Spleen (tissue), 11 donors: ENCODE data around the gene P4HB. TPM values are rescaled to one million over a fixed set of nuclear protein-coding genes. Genes with fewer than 3 reads are reported as not detected.

Experiments
- DNase-seq: peaks from one replicate; pipeline ENCODE4 v3.0.0-alpha.2; 2020
- H3K27ac ChIP-seq, 8 donors: fragments of 200-600 bp; sonication (generic) in 7 of 8; 1 replicate in 4 of 8; 2 replicates in 4 of 8; pipeline versions ENCODE4 v1.5.0 to v1.8.0; 2016 to 2021; ENCODE audit warnings: inconsistent platforms in 4 of 8, mild to moderate bottlenecking in 4 of 8, moderate library complexity in 1 of 8
- H3K27me3 ChIP-seq, 7 donors: fragments of 200-600 bp; sonication (generic) in 6 of 7; replicated peaks in 1 of 7; 1 replicate in 4 of 7; 2 replicates in 3 of 7; pipeline versions ENCODE4 v1.5.0 to v1.8.0; 2016 to 2021; ENCODE audit warnings: inconsistent platforms in 3 of 7, mild to moderate bottlenecking in 1 of 7
- H3K36me3 ChIP-seq, 6 donors: fragments of 200-600 bp; sonication (generic) in 5 of 6; 1 replicate in 4 of 6; 2 replicates in 2 of 6; pipeline versions ENCODE4 v1.5.0 to v1.8.0; 2016 to 2021; ENCODE audit warnings: inconsistent platforms in 2 of 6
- H3K4me1 ChIP-seq, 6 donors: fragments of 200-600 bp; sonication (generic) in 5 of 6; 1 replicate in 3 of 6; 2 replicates in 3 of 6; pipeline versions ENCODE4 v1.5.0 to v1.8.0; 2016 to 2021; ENCODE audit warnings: inconsistent platforms in 3 of 6
- H3K4me3 ChIP-seq, 8 donors: fragments of 200-600 bp; sonication (generic) in 7 of 8; 1 replicate in 4 of 8; 2 replicates in 4 of 8; pipeline versions ENCODE4 v1.5.0 to v1.8.0; 2016 to 2021; ENCODE audit warnings: inconsistent platforms in 4 of 8, mild to moderate bottlenecking in 4 of 8, moderate library complexity in 2 of 8
- H3K9me3 ChIP-seq, 8 donors: fragments of 200-600 bp; sonication (generic) in 7 of 8; 1 replicate in 4 of 8; 2 replicates in 4 of 8; pipeline versions ENCODE4 v1.5.0 to v1.8.0; 2016 to 2021; ENCODE audit warnings: inconsistent platforms in 4 of 8
- CTCF ChIP-seq, 11 experiments: fragments of 200-600 bp in 7 of 11; fragments of 450-650 bp in 4 of 11; sonication (generic) in 4 of 11; IDR thresholded peaks in 8 of 11; conservative IDR thresholded peaks in 3 of 11; 1 replicate in 7 of 11; 2 replicates in 4 of 11; pipeline versions ENCODE4 v1.4.0 to v1.8.0; 2016 to 2021; ENCODE audit warnings: antibody characterized with exemption in 11 of 11, inconsistent platforms in 4 of 11, mild to moderate bottlenecking in 1 of 11
- POLR2A ChIP-seq, 3 donors: fragments of 450-650 bp; IDR thresholded peaks; one replicate each; pipeline ENCODE4 v1.5.1; 2017; ENCODE audit warnings: antibody characterized with exemption in 3 of 3, mild to moderate bottlenecking in 1 of 3
- POLR2AphosphoS5 ChIP-seq, 3 donors: sonication (generic); formaldehyde crosslinking; IDR thresholded peaks; one replicate each; pipeline ENCODE4 v1.5.1; 2017; ENCODE audit warnings: antibody characterized with exemption in 3 of 3
- WGBS, 5 donors: extraction: QIAGEN DNeasy Blood & Tissue Kit in 3 of 5; methylation state at CpG; one replicate each; pipeline versions ENCODE4 v1.1.5 to v1.1.7; 2013 to 2018; 5-methylcytosine and 5-hydroxymethylcytosine counted together
- intact Hi-C: fragments of 100-400 bp; cut with DNase I; formaldehyde crosslinking; loops from one replicate; pipeline ENCODE4 v1.15.0; 2023; ENCODE audit warnings: low total_unique reads
- polyA plus RNA-seq, 3 donors: library from polyadenylated mRNA; stranded (reverse); fragments of 200-250 nt; gene quantifications; one replicate each; pipeline ENCODE4 v1.2.1, GENCODE V29; 2013
- total RNA-seq, 7 donors: library from RNA; depleted of rRNA in 3 of 7; stranded (reverse); fragments of >200 nt in 3 of 7; fragmentation: NEBNext Ultra II Directional in 4 of 7; extraction: Animal tissue kit (Norgen Biotek cat#: 25700) in 4 of 7; gene quantifications; one replicate each; pipeline versions ENCODE4 v1.1.0 to v1.2.1, GENCODE V29; 2016 to 2021
- donor health status: healthy with polysubstance abuse.
- donor health status: DM: no; HTN: no; CAD: no; lungs with moderate emphysema.
- donor health status: DM: no; HTN: no; CAD: no.
- donor health status: Bipolar disorder and iron deficiency.
- donor health status: healthy.
- donor health status: DM: no; HTN: no; CAD: no.
- donor health status: DM: yes; HTN: yes; CAD: no.

The P4HB gene
- total and polyA plus RNA-seq, 10 donors, result 161 to 1,208 (median 646) TPM

GRCh38 chr17:81794074-81794476, 66.3 kb downstream of the P4HB start:
- DNase-seq, result no peak
- Histone ChIP-seq H3K4me3 (no peak overlapping the region), H3K4me1 (no peaks in the 10 kb centered on the region), H3K9me3 (no peaks in the 10 kb centered on the region), H3K27me3 (peaks cover 0 to 22% (median 0%) of the 10 kb centered on the region in 7 donors), H3K36me3 (no peaks in the 10 kb centered on the region), H3K27ac (no peak overlapping the region)
- no peak for TF ChIP-seq POLR2AphosphoS5 (IDR thresholded peaks at IDR 0.05)
- TF ChIP-seq CTCF (IDR thresholded peaks at IDR 0.05 in 8 of 11, conservative IDR thresholded peaks at IDR 0.05 in 3 of 11), result no peak
- TF ChIP-seq POLR2A (IDR thresholded peaks at IDR 0.05), result no peak
- WGBS, 5 donors, result 91 to 95% (median 94%) methylated on average over 3 of the region's 3 CpGs
- intact Hi-C loops, result no loop called here

Other genes starting within 250 kb of the P4HB start
Only the 30 nearest of the 31 such genes appear.
- gene NPLOC4, start 223.4 kb downstream of the P4HB start, total RNA-seq, result 100 to 1,000 TPM in 4 of 7 donors, 10 to 100 TPM in 3; 68.8 to 130 (median 101) TPM
- gene NPLOC4, start 223.4 kb downstream of the P4HB start, polyA plus RNA-seq, result 10 to 100 TPM; 19.3 to 42.8 (median 32.2) TPM
- 1 to 10 TPM in 3 of 7 donors, under 1 TPM in 2, not detected in 2; 0.37 to 1.4 (median 1.1) TPM for gene TSPAN10, start 223.3 kb downstream of the P4HB start, total RNA-seq
- 1 to 10 TPM in 2 of 3 donors, under 1 TPM in 1; 0.83 to 3.0 (median 2.9) TPM for gene TSPAN10, start 223.3 kb downstream of the P4HB start, polyA plus RNA-seq
- gene PDE6G, start 204.0 kb downstream of the P4HB start, total RNA-seq, result 10 to 100 TPM in 6 of 7 donors, 1 to 10 TPM in 1; 6.7 to 26.8 (median 16.4) TPM
- 10 to 100 TPM; 17.8 to 27.0 (median 25.8) TPM for gene PDE6G, start 204.0 kb downstream of the P4HB start, polyA plus RNA-seq
- 10 to 100 TPM; 29.4 to 53.8 (median 32.1) TPM for gene OXLD1, start 193.9 kb downstream of the P4HB start, total RNA-seq
- 100 to 1,000 TPM; 102 to 110 (median 106) TPM for gene OXLD1, start 193.9 kb downstream of the P4HB start, polyA plus RNA-seq
- gene CCDC137, start 193.8 kb downstream of the P4HB start, total RNA-seq, result 10 to 100 TPM; 10.7 to 24.2 (median 19.0) TPM
- gene CCDC137, start 193.8 kb downstream of the P4HB start, polyA plus RNA-seq, result 10 to 100 TPM; 20.7 to 40.1 (median 21.4) TPM
- 10 to 100 TPM; 22.5 to 36.6 (median 29.1) TPM for gene ARL16, start 176.7 kb downstream of the P4HB start, total RNA-seq
- gene ARL16, start 176.7 kb downstream of the P4HB start, polyA plus RNA-seq, result 10 to 100 TPM; 56.0 to 93.5 (median 79.8) TPM
- gene HGS, start 176.5 kb downstream of the P4HB start, total RNA-seq, result 100 to 1,000 TPM in 4 of 7 donors, 10 to 100 TPM in 3; 62.3 to 134 (median 106) TPM
- gene HGS, start 176.5 kb downstream of the P4HB start, polyA plus RNA-seq, result 100 to 1,000 TPM in 2 of 3 donors, 10 to 100 TPM in 1; 61.3 to 133 (median 119) TPM
- gene MRPL12, start 157.2 kb downstream of the P4HB start, total RNA-seq, result 10 to 100 TPM; 36.2 to 68.5 (median 43.2) TPM
- 100 to 1,000 TPM in 2 of 3 donors, 10 to 100 TPM in 1; 71.7 to 160 (median 121) TPM for gene MRPL12, start 157.2 kb downstream of the P4HB start, polyA plus RNA-seq
- gene SLC25A10, start 148.3 kb downstream of the P4HB start, total RNA-seq, result 1 to 10 TPM; 2.9 to 7.5 (median 3.7) TPM
- 1 to 10 TPM; 4.7 to 7.7 (median 6.9) TPM for gene SLC25A10, start 148.3 kb downstream of the P4HB start, polyA plus RNA-seq
- gene GCGR, start 56.4 kb downstream of the P4HB start, total RNA-seq, result under 1 TPM in 1 of 7 donors, not detected in 6; 0.37 TPM
- under 1 TPM; 0.06 to 0.15 (median 0.13) TPM for gene GCGR, start 56.4 kb downstream of the P4HB start, polyA plus RNA-seq
- gene MCRIP1, start 27.2 kb downstream of the P4HB start, total RNA-seq, result 10 to 100 TPM; 47.5 to 71.3 (median 52.6) TPM
- 100 to 1,000 TPM in 2 of 3 donors, 10 to 100 TPM in 1; 75.9 to 182 (median 111) TPM for gene MCRIP1, start 27.2 kb downstream of the P4HB start, polyA plus RNA-seq
- gene PPP1R27, start 25.5 kb downstream of the P4HB start, total RNA-seq, result not detected
- gene PPP1R27, start 25.5 kb downstream of the P4HB start, polyA plus RNA-seq, result under 1 TPM in 2 of 3 donors, not detected in 1; 0.09 to 0.39 TPM
- gene ARHGDIA, start 10.8 kb upstream of the P4HB start, total RNA-seq, result 100 to 1,000 TPM; 155 to 392 (median 293) TPM
- gene ARHGDIA, start 10.8 kb upstream of the P4HB start, polyA plus RNA-seq, result 100 to 1,000 TPM; 131 to 261 (median 137) TPM
- gene ALYREF, start 31.1 kb upstream of the P4HB start, total RNA-seq, result 10 to 100 TPM; 31.5 to 70.0 (median 50.7) TPM
- 10 to 100 TPM; 23.6 to 56.6 (median 45.7) TPM for gene ALYREF, start 31.1 kb upstream of the P4HB start, polyA plus RNA-seq
- 10 to 100 TPM; 52.9 to 99.4 (median 54.9) TPM for gene ANAPC11, start 31.2 kb upstream of the P4HB start, total RNA-seq
- gene ANAPC11, start 31.2 kb upstream of the P4HB start, polyA plus RNA-seq, result 100 to 1,000 TPM; 113 to 184 (median 179) TPM
- 1 to 10 TPM in 3 of 7 donors, under 1 TPM in 3, not detected in 1; 0.23 to 2.9 (median 0.74) TPM for gene NPB, start 41.7 kb upstream of the P4HB start, total RNA-seq
- 1 to 10 TPM; 2.2 to 4.8 (median 3.0) TPM for gene NPB, start 41.7 kb upstream of the P4HB start, polyA plus RNA-seq
- 10 to 100 TPM; 12.5 to 25.5 (median 14.6) TPM for gene PCYT2, start 50.9 kb upstream of the P4HB start, total RNA-seq
- 10 to 100 TPM; 16.1 to 22.7 (median 19.4) TPM for gene PCYT2, start 50.9 kb upstream of the P4HB start, polyA plus RNA-seq
- gene SIRT7, start 57.6 kb upstream of the P4HB start, total RNA-seq, result 10 to 100 TPM; 34.5 to 53.1 (median 37.5) TPM
- 10 to 100 TPM; 28.5 to 54.5 (median 54.2) TPM for gene SIRT7, start 57.6 kb upstream of the P4HB start, polyA plus RNA-seq
- 10 to 100 TPM; 22.3 to 41.4 (median 24.2) TPM for gene MAFG, start 67.2 kb upstream of the P4HB start, total RNA-seq
- 10 to 100 TPM in 1 of 3 donors, 1 to 10 TPM in 2; 3.2 to 14.2 (median 3.7) TPM for gene MAFG, start 67.2 kb upstream of the P4HB start, polyA plus RNA-seq
- gene PYCR1, start 76.8 kb upstream of the P4HB start, total RNA-seq, result 10 to 100 TPM in 1 of 7 donors, 1 to 10 TPM in 6; 3.4 to 10.8 (median 5.5) TPM
- gene PYCR1, start 76.8 kb upstream of the P4HB start, polyA plus RNA-seq, result 1 to 10 TPM; 1.7 to 6.4 (median 5.0) TPM
- gene MYADML2, start 86.7 kb upstream of the P4HB start, total RNA-seq, result not detected
- gene MYADML2, start 86.7 kb upstream of the P4HB start, polyA plus RNA-seq, result not detected
- gene NOTUM, start 100.7 kb upstream of the P4HB start, total RNA-seq, result under 1 TPM in 2 of 7 donors, not detected in 5; 0.28 to 0.85 TPM
- gene NOTUM, start 100.7 kb upstream of the P4HB start, polyA plus RNA-seq, result under 1 TPM; 0.03 to 0.11 (median 0.06) TPM
- 10 to 100 TPM; 20.2 to 44.5 (median 26.0) TPM for gene ASPSCR1, start 117.1 kb upstream of the P4HB start, total RNA-seq
- 10 to 100 TPM; 33.7 to 58.8 (median 55.5) TPM for gene ASPSCR1, start 117.1 kb upstream of the P4HB start, polyA plus RNA-seq
- gene CENPX, start 162.3 kb upstream of the P4HB start, total RNA-seq, result 10 to 100 TPM; 25.4 to 36.0 (median 29.8) TPM
- gene CENPX, start 162.3 kb upstream of the P4HB start, polyA plus RNA-seq, result 10 to 100 TPM; 69.4 to 91.8 (median 79.0) TPM
- gene LRRC45, start 162.8 kb upstream of the P4HB start, total RNA-seq, result 10 to 100 TPM in 6 of 7 donors, 1 to 10 TPM in 1; 7.5 to 13.7 (median 11.5) TPM
- gene LRRC45, start 162.8 kb upstream of the P4HB start, polyA plus RNA-seq, result 10 to 100 TPM; 13.6 to 23.4 (median 20.0) TPM
- 1 to 10 TPM in 2 of 7 donors, under 1 TPM in 3, not detected in 2; 0.60 to 1.4 (median 0.66) TPM for gene RAC3, start 171.1 kb upstream of the P4HB start, total RNA-seq
- gene RAC3, start 171.1 kb upstream of the P4HB start, polyA plus RNA-seq, result 1 to 10 TPM; 1.0 to 3.4 (median 2.0) TPM
- gene DCXR, start 177.2 kb upstream of the P4HB start, total RNA-seq, result 10 to 100 TPM; 44.2 to 82.5 (median 54.9) TPM
- gene DCXR, start 177.2 kb upstream of the P4HB start, polyA plus RNA-seq, result 10 to 100 TPM; 74.8 to 88.0 (median 87.6) TPM
- gene RFNG, start 191.3 kb upstream of the P4HB start, total RNA-seq, result 10 to 100 TPM; 21.4 to 36.3 (median 26.0) TPM
- gene RFNG, start 191.3 kb upstream of the P4HB start, polyA plus RNA-seq, result 10 to 100 TPM; 24.5 to 42.3 (median 41.5) TPM
- gene GPS1, start 191.4 kb upstream of the P4HB start, total RNA-seq, result 10 to 100 TPM; 61.5 to 77.2 (median 66.5) TPM
- 100 to 1,000 TPM in 1 of 3 donors, 10 to 100 TPM in 2; 69.5 to 109 (median 95.4) TPM for gene GPS1, start 191.4 kb upstream of the P4HB start, polyA plus RNA-seq
- gene DUS1L, start 205.3 kb upstream of the P4HB start, total RNA-seq, result 100 to 1,000 TPM in 3 of 7 donors, 10 to 100 TPM in 4; 76.4 to 114 (median 87.9) TPM
- gene DUS1L, start 205.3 kb upstream of the P4HB start, polyA plus RNA-seq, result 100 to 1,000 TPM; 130 to 174 (median 173) TPM